ENCODE data around the gene ST6GALNAC3.

DNA sequence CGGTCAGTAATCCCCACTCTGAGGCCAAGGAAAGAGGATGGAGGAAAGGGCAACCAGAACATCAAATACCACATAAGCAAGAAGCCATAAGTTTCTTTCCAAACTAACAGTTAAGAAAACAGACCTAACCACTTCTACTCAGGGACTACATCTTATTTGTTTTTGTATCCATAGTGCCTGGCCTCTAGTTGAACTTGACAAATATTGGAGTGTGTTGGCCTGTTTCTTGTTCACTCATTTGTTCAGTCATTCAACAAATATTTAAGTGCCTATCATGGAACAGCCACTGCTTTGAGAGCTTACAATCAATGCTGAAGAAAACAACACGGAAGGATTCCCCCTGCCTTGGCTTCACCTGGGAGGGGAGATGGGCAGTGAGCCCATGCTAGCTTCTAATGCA is 69.7 kb downstream of the ST6GALNAC3 start:
- no peak for TF ChIP-seq CTCF (conservative IDR thresholded peaks at IDR 0.05; ENCODE audit: low read length)
- no peak for TF ChIP-seq EZH2phosphoT487 (IDR thresholded peaks at IDR 0.05; ENCODE audit: borderline replicate concordance, low read depth, low read length)

Data from OCI-LY7 (cell line).